Measurements from ENCODE around the gene SCAND1.

The SCAND1 gene

GRCh38 chr20:35904982-35905663 lies 49.2 kb downstream of the SCAND1 start:
- no peak for DNase-seq

GRCh38 chr20:35903843-35904242 lies 50.5 kb downstream of the SCAND1 start:
- no peak for DNase-seq

Measured in fibroblast of skin of scalp (primary cell).